ENCODE data around the gene POMT1.

DNA sequence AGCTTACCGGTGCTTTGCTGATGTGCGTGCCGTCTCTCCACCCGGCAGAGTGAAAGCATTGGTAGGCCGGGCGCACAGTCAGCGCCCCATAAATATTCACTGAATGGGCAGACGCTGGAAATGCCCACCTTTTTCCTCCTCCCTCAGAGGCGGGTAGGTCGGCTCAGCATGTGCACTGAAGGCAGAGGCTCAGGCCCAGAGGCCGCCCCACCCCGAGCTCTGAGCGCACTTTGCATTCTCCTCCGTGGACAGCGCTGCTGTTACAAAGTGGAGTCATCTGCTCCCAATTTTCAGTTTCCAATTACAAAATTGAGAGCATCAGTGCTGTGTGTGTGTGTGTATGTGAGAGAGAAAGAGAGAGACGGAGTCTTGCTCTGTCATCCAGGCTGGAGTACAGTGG is 17.8 kb downstream of the POMT1 start:
- TF ChIP-seq CTCF (IDR thresholded peaks at IDR 0.05; ENCODE audit: low read depth, low read length) (no peak), EZH2phosphoT487 (IDR thresholded peaks at IDR 0.05; ENCODE audit: low read depth) (no peak)
